Stimulated activated CD4-positive, alpha-beta T cell treated with anti-CD3 and anti-CD28 coated beads, TNF-alpha, amount 100 ng/mL, for 4 hours (primary cell): ENCODE data around the gene GFI1B.
"Not testable (repeated sequence)": the region's sequence is repeated elsewhere in the genome, so short reads cannot be mapped to it uniquely, and the experiment has no call there.

ENCODE experiments used
- DNase-seq, 3 experiments: peaks; one replicate each; pipeline ENCODE4 v3.0.0-alpha.2; 2020; ENCODE audit warnings: low read depth in 3 of 3

The GFI1B gene

GRCh38 chr9:132991351-132992300 lies 13.1 kb downstream of the GFI1B start:
- DNase-seq: no peak

DNA sequence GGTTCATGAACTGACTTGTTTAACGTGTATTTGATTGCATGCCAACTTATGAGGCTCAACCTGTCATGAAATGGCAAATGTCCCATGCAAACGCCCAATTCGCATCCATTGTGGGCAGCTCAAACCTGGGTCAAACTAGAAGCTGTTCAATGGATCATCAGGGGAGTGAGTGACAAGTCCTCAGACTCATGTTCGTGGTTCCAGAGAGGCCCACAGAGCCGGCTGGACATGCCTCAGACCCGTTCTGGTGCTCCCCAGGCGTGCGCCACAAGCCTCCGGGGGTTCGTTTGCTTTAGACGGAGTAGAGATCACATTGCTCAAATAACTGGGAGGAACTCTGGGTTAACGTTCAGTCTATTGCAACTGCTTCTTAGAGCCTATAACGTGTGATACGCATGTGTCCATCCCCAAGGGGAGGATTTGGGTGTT lies 15.0 kb downstream of the GFI1B start:
- DNase-seq: no peak

DNA sequence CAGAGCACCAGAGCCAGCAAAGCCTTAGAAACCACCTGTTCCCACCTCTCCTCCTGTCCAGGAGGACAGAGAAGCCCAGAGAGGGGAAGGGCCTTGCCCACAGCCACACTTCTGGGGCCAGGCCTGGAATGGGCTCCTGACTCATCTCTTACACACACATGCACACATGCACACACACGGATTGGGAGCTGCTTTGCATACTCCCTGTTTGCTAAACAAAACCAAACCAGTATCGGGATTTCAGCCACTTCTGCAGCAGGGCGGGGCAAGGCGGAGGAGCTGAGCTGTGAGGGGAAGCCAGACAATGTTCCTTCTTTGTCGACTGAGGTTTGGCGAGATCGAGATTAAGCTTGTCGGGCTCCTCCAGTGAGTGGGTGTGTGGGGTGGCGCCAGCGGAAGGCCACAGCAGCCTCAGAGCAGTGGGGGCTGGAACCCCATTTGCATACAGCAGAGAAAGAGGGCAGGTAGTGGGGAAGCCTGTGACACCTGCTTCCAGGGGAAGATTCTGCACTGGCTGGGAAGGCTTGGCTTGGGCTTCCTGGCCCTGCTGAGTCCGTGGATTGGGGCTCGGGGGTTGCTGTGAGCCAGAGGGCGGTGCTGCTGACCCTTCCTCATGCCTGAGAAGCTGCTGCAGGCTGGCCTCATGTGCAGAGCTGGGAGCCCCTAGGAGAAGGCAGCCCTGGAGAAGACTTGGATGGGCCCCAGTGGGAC lies 16.1 kb downstream of the GFI1B start:
- DNase-seq: no peak

GRCh38 chr9:132995121-132995420 lies 16.6 kb downstream of the GFI1B start:
- DNase-seq: no peak

- DNase-seq: no peak
These were observed 17.4 kb downstream of the GFI1B start for GRCh38 chr9:132995879-132996278.

- DNase-seq: no peak
These were observed 18.0 kb downstream of the GFI1B start for GRCh38 chr9:132996526-132996925.

DNA sequence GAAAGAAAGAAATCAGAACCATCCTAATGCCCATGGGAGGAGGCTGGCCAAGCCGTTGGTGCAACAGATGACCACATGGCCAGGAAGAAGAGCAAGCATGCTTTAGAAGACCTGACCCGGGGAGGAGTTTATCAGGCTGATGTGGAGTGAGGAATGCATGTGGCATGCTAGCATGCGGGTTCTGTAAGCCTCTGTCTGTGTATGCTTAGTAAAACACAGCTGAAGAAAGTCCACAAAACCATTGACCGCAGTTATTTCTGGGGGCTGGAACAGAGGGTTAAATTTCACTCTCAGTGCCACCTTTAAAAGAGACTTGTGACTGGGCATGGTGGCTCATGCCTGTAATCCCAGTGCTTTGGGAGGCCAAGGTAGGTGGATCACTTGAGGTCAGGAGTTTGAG lies 19.1 kb downstream of the GFI1B start:
- no peak for DNase-seq

- not testable (repeated sequence) for DNase-seq
These were observed 19.7 kb downstream of the GFI1B start for GRCh38 chr9:132998221-132998620.

DNA sequence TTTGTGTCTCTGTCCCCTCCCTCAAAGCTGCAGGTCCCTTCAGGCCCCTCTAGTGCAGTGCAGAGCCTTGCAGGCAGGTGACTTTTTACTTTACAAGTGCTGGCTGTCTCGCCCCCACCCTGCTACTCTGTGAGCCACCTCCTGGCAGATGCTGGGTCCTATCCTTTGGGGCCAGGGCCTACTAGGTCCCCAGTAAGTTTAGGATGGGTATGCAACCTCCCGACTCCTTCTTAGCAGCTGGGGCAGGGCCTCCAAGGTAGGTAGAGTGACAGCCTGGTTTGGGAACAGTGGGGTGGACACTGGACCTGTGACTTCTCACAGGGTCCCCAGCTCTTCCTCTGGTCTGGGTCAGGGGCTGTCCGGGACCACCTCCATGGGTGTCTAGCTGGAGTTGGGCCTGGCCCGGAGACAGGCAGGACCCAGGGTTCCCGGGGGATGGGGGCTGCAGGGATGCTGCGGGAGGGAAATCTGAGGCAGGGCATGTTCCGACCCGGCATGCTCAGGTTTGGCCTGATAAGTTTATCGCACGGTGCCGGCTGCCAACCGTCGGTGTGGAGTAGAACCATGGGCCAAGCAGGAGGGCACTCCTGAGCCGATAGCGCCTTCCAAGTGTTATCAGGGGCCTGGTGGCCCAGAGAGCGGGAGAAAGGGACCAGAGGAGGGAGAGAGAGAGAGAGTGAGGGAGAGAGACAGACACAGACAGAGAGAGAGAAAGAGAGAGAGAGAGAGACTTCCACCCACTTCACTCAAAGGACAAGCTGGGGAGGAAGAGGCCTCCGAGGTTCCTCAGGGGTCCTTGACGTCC lies 20.5 kb downstream of the GFI1B start:
- no peak for DNase-seq

DNA sequence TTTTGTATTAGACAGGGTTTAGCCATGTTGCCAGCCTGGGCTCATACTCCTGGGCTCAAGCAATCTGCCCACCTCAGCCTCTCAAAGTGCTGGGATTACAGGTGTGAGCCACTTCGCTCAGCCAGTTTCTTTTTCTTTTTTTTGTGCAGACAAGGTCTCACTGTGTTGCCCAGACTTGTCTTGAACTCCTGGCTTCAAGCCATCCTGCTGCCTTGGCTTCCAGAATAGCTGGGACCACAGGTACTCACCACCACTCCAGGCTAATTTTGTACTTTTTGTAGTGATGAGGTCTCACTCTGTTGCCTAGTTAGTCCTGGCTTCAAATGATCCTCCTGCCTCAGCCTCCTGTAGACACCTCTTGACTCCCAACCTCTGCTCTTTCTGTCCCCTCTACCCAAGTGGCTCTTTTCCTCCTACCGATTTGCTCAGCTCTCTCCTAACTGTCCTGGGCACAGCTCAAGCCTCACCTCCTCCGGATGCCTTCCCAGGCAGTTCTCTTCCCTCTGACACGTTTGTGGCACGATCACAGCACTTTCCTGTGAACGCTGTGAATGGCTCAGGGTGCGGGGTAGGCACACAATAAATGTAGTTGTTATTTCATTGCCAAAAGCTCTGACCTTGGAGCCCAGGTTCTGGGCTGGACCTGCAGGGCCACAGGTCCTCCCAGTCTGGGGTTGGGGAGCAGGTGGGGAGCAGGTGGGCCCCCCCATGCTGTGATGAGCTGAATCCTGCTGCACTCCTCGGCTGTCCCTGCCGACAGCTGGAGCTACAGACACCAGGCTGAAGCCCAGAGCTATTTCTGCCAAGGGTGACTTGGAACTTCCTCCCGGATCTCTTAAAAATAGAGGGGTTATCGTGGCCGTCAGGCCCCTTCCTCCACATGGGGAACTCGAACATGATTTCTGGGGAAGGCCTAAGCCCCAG lies 23.9 kb downstream of the GFI1B start:
- DNase-seq: no peak

DNA sequence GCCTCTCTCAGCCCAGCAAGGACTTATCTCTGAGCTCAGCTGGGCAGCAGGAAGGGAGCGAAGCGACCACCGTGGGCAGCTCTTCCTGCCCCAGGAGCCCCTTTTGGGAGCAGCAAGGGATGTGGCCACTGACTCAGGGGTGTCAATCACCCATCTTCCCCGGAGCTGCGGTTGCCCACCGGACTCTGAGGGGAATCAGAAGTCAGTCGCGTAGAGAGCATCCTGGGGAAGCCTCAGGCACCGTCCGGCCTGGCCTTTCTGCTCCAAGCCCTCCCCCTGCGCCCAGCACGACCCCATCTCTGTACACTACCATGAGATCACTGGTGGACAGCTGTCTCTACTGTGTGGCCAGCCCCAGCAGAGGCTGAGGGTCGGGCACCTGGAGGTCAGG lies 24.6 kb downstream of the GFI1B start:
- no peak for DNase-seq

- no peak for DNase-seq
These were observed 25.2 kb downstream of the GFI1B start for GRCh38 chr9:133003671-133004090.

DNA sequence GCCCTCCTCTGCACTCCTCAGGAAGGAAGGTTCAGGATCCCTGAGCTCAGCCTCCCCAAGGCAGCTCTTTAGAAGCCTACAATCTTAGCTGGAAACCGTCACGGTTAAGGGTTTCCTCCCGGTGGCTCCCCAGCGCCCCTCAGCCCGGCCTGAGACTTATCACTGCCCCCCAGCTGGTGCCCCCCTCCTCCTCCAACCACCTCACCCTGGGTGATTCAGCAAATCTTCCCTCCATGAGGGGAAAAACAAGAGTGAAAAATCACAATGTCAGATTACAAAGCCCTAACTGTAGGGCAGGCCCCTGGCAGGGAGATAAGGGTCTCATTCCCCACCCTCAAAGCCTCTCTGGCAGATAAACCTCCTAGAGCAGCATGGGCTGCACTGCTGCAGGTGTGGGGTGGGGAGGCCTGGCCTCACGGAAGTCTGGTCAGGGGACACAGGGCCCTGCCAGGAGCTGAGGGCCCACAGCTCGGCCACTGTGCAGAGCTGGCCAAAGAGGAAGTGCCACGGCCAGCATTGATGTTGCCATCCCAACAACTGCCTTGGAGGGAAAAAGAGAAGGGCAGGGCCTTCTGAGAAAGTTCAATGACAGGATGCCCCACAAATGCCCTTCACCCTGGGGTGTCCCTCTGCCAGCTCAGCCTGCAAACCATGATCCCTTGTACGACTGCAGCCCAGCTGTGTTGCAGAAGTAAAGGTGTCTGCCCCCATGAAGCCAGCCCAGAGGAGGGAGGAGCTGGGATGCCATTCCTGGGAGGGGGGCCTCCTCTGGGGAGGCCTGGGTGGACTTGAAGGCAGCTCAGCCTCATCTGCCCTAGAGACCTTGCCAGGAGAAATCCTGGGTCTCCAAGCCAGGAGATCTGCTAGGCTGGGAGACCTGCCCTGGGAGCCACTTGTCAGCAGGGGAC lies 25.9 kb downstream of the GFI1B start:
- DNase-seq: no peak

- DNase-seq: no peak
These were observed 26.7 kb downstream of the GFI1B start for GRCh38 chr9:133004999-133005760.

GRCh38 chr9:133005957-133006356 lies 27.5 kb downstream of the GFI1B start:
- no peak for DNase-seq

DNA sequence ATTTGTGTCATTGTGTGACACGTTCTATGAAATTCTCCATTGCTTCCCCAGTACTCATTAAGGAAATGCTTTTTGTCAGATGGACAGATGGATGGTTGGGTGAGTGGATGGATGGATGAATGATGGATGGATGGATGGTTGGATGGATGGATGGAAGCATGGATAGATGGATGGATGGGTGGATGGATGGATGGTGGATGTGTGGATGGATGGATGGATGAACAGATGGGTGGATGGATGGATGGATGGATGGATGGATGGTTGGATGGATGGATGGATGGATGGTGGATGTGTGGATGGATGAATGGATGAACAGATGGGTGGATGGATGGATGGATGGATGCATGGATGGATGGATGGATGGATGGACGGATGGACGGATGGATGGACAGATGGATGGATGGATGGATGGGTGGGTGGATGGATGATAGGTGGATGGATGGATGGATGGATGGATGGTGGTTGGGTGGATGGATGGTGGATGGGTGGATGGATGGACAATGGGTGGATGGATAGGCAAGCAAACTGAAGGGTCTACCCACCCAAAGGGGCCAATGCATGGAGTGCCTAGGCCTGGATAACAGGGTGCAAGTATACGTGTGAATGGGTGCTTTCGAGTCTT lies 28.3 kb downstream of the GFI1B start:
- DNase-seq: no peak

GRCh38 chr9:133008406-133008805 lies 29.9 kb downstream of the GFI1B start:
- no peak for DNase-seq

- no peak for DNase-seq
These were observed 30.3 kb downstream of the GFI1B start for GRCh38 chr9:133008824-133009223.
